ENCODE measurements around the gene PRDM2.

Gene PRDM2

GRCh38 chr1:13793088-13793730, 93.2 kb downstream of the PRDM2 start:
- no peak for DNase-seq (ENCODE audit: low spot score)

GRCh38 chr1:13794231-13795187, 94.5 kb downstream of the PRDM2 start:
- no peak for DNase-seq (ENCODE audit: low spot score)

- no peak for DNase-seq (ENCODE audit: low spot score)
Observed at GRCh38 chr1:13797397-13797796, 97.4 kb downstream of the PRDM2 start.

- DNase-seq (ENCODE audit: low spot score): no peak
Observed at GRCh38 chr1:13798120-13798519, 98.1 kb downstream of the PRDM2 start.

- no peak for DNase-seq (ENCODE audit: low spot score)
Observed at GRCh38 chr1:13799502-13800283, 99.7 kb downstream of the PRDM2 start.

GRCh38 chr1:13801232-13801631, 101.2 kb downstream of the PRDM2 start:
- no peak for DNase-seq (ENCODE audit: low spot score)

- DNase-seq (ENCODE audit: low spot score): no peak
Observed at GRCh38 chr1:13801655-13802486, 101.9 kb downstream of the PRDM2 start.

- DNase-seq (ENCODE audit: low spot score): no peak
Observed at GRCh38 chr1:13802782-13803545, 103.0 kb downstream of the PRDM2 start.

GRCh38 chr1:13803546-13804239, 103.7 kb downstream of the PRDM2 start:
- DNase-seq (ENCODE audit: low spot score): no peak

- DNase-seq (ENCODE audit: low spot score): no peak
Observed at GRCh38 chr1:13804240-13804633, 104.2 kb downstream of the PRDM2 start.

- DNase-seq (ENCODE audit: low spot score): no peak
Observed at GRCh38 chr1:13805431-13805830, 105.4 kb downstream of the PRDM2 start.

GRCh38 chr1:13806108-13806507, 106.1 kb downstream of the PRDM2 start:
- no peak for DNase-seq (ENCODE audit: low spot score)

GRCh38 chr1:13807209-13807608, 107.2 kb downstream of the PRDM2 start:
- no peak for DNase-seq (ENCODE audit: low spot score)

GRCh38 chr1:13808729-13809131, 108.7 kb downstream of the PRDM2 start:
- no peak for DNase-seq (ENCODE audit: low spot score)

- DNase-seq (ENCODE audit: low spot score): no peak
Observed at GRCh38 chr1:13809461-13810159, 109.6 kb downstream of the PRDM2 start.

GRCh38 chr1:13812456-13813397, 112.7 kb downstream of the PRDM2 start:
- DNase-seq (ENCODE audit: low spot score): no peak

- peak; percentile 38 for DNase-seq (ENCODE audit: low spot score)
Observed at GRCh38 chr1:13813398-13814012, 113.5 kb downstream of the PRDM2 start.

- no peak for DNase-seq (ENCODE audit: low spot score)
Observed at GRCh38 chr1:13814131-13814530, 114.1 kb downstream of the PRDM2 start.
